Activated T-helper 1 cell treated with anti-CD3 and anti-CD28 coated beads, Interleukin-12 subunit alpha, Interleukin-12 subunit beta, Interleukin-2, Interleukin-4 antibody, amounts not matched to agents 30 ng/mL and 10 ng/mL and 1 ng/mL, durations not matched to agents 14 hours and 24 hours and 36 hours (primary cell): ENCODE data around the gene TF. TPM values are rescaled to one million over a fixed set of nuclear protein-coding genes. Genes with fewer than 3 reads are reported as not detected.
"Not testable (repeated sequence)": the region's sequence is repeated elsewhere in the genome, so short reads cannot be mapped to it uniquely, and the experiment has no call there.

Experiments used
- DNase-seq: peaks from one replicate; pipeline ENCODE4 v3.0.0; 2021; ENCODE audit warnings: low spot score
- H3K27ac Mint-ChIP-seq: one replicate; pipeline ENCODE4 v1.8.0; 2021; ENCODE audit warnings: mild to moderate bottlenecking, mixed read lengths
- H3K27me3 Mint-ChIP-seq: one replicate; pipeline ENCODE4 v1.8.0; 2022; ENCODE audit warnings: mild to moderate bottlenecking, moderate library complexity, mixed read lengths; ENCODE audit not compliant: insufficient read depth
- H3K36me3 Mint-ChIP-seq: one replicate; pipeline ENCODE4 v1.8.0; 2021; ENCODE audit warnings: low read depth, mixed read lengths
- H3K4me1 Mint-ChIP-seq: one replicate; pipeline ENCODE4 v1.8.0; 2021; ENCODE audit warnings: low read depth, mixed read lengths
- H3K4me3 Mint-ChIP-seq: one replicate; pipeline ENCODE4 v1.8.0; 2021; ENCODE audit warnings: mild to moderate bottlenecking, moderate library complexity, mixed read lengths
- H3K9me3 Mint-ChIP-seq: one replicate; pipeline ENCODE4 v1.8.0; 2021; ENCODE audit warnings: mixed read lengths
- intact Hi-C: fragments of 100-400 bp; cut with micrococcal nuclease; formaldehyde crosslinking; loops from one replicate; pipeline ENCODE4 v1.15.1; 2024
- total RNA-seq: library from RNA; stranded (reverse); gene quantifications from 2 replicates; pipeline ENCODE4 v1.2.3, GENCODE V29; 2022

TF gene
- total RNA-seq, 1 donor from 2014 or later: not detected

- Mint-ChIP-seq H3K9me3 (peaks cover 16% of the 10 kb centered on the region), H3K27me3 (peaks cover 13% of the 10 kb centered on the region), H3K27ac (no peak overlapping the region), H3K4me3 (no peak overlapping the region), H3K36me3 (no peaks in the 10 kb centered on the region), H3K4me1 (no peaks in the 10 kb centered on the region)
- intact Hi-C loops: no loop called here
- no peak for DNase-seq
These were observed 23.3 kb upstream of the TF start for GRCh38 chr3:133722935-133723334.

- H3K27ac Mint-ChIP-seq: no peak overlapping the region
These were observed 15.2 kb upstream of the TF start for GRCh38 chr3:133730993-133731392.

GRCh38 chr3:133732231-133732630 is 14.0 kb upstream of the TF start:
- H3K4me3 Mint-ChIP-seq: not testable (repeated sequence)

More at GRCh38 chr3:133730993-133731392, 15.2 kb upstream of the TF start:
- Mint-ChIP-seq H3K4me1 (no peaks in the 10 kb centered on the region), H3K4me3 (no peak overlapping the region), H3K27me3 (peaks cover 5% of the 10 kb centered on the region), H3K36me3 (no peaks in the 10 kb centered on the region), H3K9me3 (peaks cover 18% of the 10 kb centered on the region)
- DNase-seq: no peak
- intact Hi-C loops: no loop called here

GRCh38 chr3:133733226-133733625 is 13.0 kb upstream of the TF start:
- H3K9me3 Mint-ChIP-seq: peaks cover 13% of the 10 kb centered on the region
- H3K27ac Mint-ChIP-seq: no peak overlapping the region
- H3K27me3 Mint-ChIP-seq: peaks cover 9% of the 10 kb centered on the region
- H3K4me1 Mint-ChIP-seq: no peaks in the 10 kb centered on the region
- no peak overlapping the region for H3K4me3 Mint-ChIP-seq
- intact Hi-C loops: no loop called here
- H3K36me3 Mint-ChIP-seq: no peaks in the 10 kb centered on the region
- no peak for DNase-seq

More at GRCh38 chr3:133732231-133732630, 14.0 kb upstream of the TF start:
- intact Hi-C loops, H3K4me1 Mint-ChIP-seq, H3K27ac Mint-ChIP-seq, DNase-seq, H3K27me3 Mint-ChIP-seq, H3K36me3 Mint-ChIP-seq: not testable (repeated sequence)
- peaks cover 18% of the 10 kb centered on the region for H3K9me3 Mint-ChIP-seq

- Mint-ChIP-seq H3K27ac (no peak overlapping the region), H3K4me3 (no peak overlapping the region), H3K36me3 (no peaks in the 10 kb centered on the region), H3K27me3 (peaks cover 9% of the 10 kb centered on the region), H3K4me1 (no peaks in the 10 kb centered on the region), H3K9me3 (peaks cover 11% of the 10 kb centered on the region)
- intact Hi-C loops: no loop called here
- no peak for DNase-seq
These were observed 11.9 kb upstream of the TF start for GRCh38 chr3:133734305-133734704.

- no peaks in the 10 kb centered on the region for H3K4me1 Mint-ChIP-seq
- intact Hi-C loops: no loop called here
- H3K36me3 Mint-ChIP-seq: no peaks in the 10 kb centered on the region
- H3K4me3 Mint-ChIP-seq: no peak overlapping the region
- H3K27me3 Mint-ChIP-seq: peaks cover 31% of the 10 kb centered on the region
- H3K9me3 Mint-ChIP-seq: no peaks in the 10 kb centered on the region
- DNase-seq: no peak
- H3K27ac Mint-ChIP-seq: no peak overlapping the region
These were observed 3.7 kb upstream of the TF start for GRCh38 chr3:133742351-133743091.

GRCh38 chr3:133744241-133744640 is 2.0 kb upstream of the TF start:
- Mint-ChIP-seq H3K4me3 (no peak overlapping the region), H3K9me3 (no peaks in the 10 kb centered on the region), H3K27me3 (peaks cover 34% of the 10 kb centered on the region), H3K27ac (no peak overlapping the region), H3K36me3 (no peaks in the 10 kb centered on the region), H3K4me1 (no peaks in the 10 kb centered on the region)
- no peak for DNase-seq
- intact Hi-C loops: no loop called here

GRCh38 chr3:133745108-133745507 is 1.1 kb upstream of the TF start:
- no peak overlapping the region for H3K27ac Mint-ChIP-seq
- DNase-seq: no peak
- no peaks in the 10 kb centered on the region for H3K9me3 Mint-ChIP-seq
- no peak overlapping the region for H3K4me3 Mint-ChIP-seq
- H3K27me3 Mint-ChIP-seq: peaks cover 34% of the 10 kb centered on the region
- no peaks in the 10 kb centered on the region for H3K4me1 Mint-ChIP-seq
- H3K36me3 Mint-ChIP-seq: no peaks in the 10 kb centered on the region
- intact Hi-C loops: no loop called here

GRCh38 chr3:133746712-133747066 is 496 bp downstream of the TF start:
- Mint-ChIP-seq H3K4me3 (no peak overlapping the region), H3K9me3 (no peaks in the 10 kb centered on the region), H3K4me1 (no peaks in the 10 kb centered on the region), H3K36me3 (no peaks in the 10 kb centered on the region), H3K27ac (no peak overlapping the region), H3K27me3 (peaks cover 34% of the 10 kb centered on the region)
- intact Hi-C loops: no loop called here
- DNase-seq: no peak

- no peak overlapping the region for H3K4me3 Mint-ChIP-seq
- H3K27ac Mint-ChIP-seq: no peak overlapping the region
- H3K27me3 Mint-ChIP-seq: peaks cover 34% of the 10 kb centered on the region
- no peaks in the 10 kb centered on the region for H3K4me1 Mint-ChIP-seq
- H3K36me3 Mint-ChIP-seq: no peaks in the 10 kb centered on the region
- DNase-seq: no peak
- H3K9me3 Mint-ChIP-seq: no peaks in the 10 kb centered on the region
- intact Hi-C loops: no loop called here
These were observed 1.2 kb downstream of the TF start for GRCh38 chr3:133747373-133747772.

- no peak for DNase-seq
- Mint-ChIP-seq H3K27ac (no peak overlapping the region), H3K36me3 (no peaks in the 10 kb centered on the region), H3K4me3 (no peak overlapping the region), H3K27me3 (peaks cover 30% of the 10 kb centered on the region), H3K4me1 (no peaks in the 10 kb centered on the region), H3K9me3 (no peaks in the 10 kb centered on the region)
- intact Hi-C loops: no loop called here
These were observed 1.9 kb downstream of the TF start for GRCh38 chr3:133747907-133748639.

- no peak for DNase-seq
- Mint-ChIP-seq H3K9me3 (no peaks in the 10 kb centered on the region), H3K36me3 (no peaks in the 10 kb centered on the region), H3K27me3 (peaks cover 27% of the 10 kb centered on the region), H3K27ac (no peak overlapping the region), H3K4me3 (no peak overlapping the region), H3K4me1 (no peaks in the 10 kb centered on the region)
- intact Hi-C loops: no loop called here
These were observed 3.5 kb downstream of the TF start for GRCh38 chr3:133749427-133750258.

- no peaks in the 10 kb centered on the region for H3K9me3 Mint-ChIP-seq
- no peak for DNase-seq
- intact Hi-C loops: no loop called here
- no peak overlapping the region for H3K4me3 Mint-ChIP-seq
- H3K27me3 Mint-ChIP-seq: peaks cover 20% of the 10 kb centered on the region
- no peaks in the 10 kb centered on the region for H3K36me3 Mint-ChIP-seq
- no peaks in the 10 kb centered on the region for H3K4me1 Mint-ChIP-seq
- H3K27ac Mint-ChIP-seq: no peak overlapping the region
These were observed 4.1 kb downstream of the TF start for GRCh38 chr3:133750259-133750656.
